Activated CD8-positive, alpha-beta memory T cell treated with anti-CD3 and anti-CD28 coated beads, Interleukin-2, amount 50 U/mL, for 48 hours (primary cell): ENCODE results near the gene RAB31.
"Not testable (repeated sequence)": the region's sequence is repeated elsewhere in the genome, so short reads cannot be mapped to it uniquely, and the experiment has no call there.

Source experiments
- DNase-seq: peaks from one replicate; pipeline ENCODE4 v3.0.0-alpha.2; 2020

Gene RAB31

GRCh38 chr18:9708057-9708433 lies at the start of gene RAB31:
RAB31 (plus strand) TSS chr18:9708301; CDS start chr18:9708406, 105 bp downstream.
- no peak for DNase-seq

GRCh38 chr18:9659499-9660375 lies 48.4 kb upstream of the RAB31 start:
- no peak for DNase-seq

- no peak for DNase-seq
Measured at GRCh38 chr18:9661564-9661963, 46.5 kb upstream of the RAB31 start.

GRCh38 chr18:9663377-9663776 lies 44.7 kb upstream of the RAB31 start:
- no peak for DNase-seq

- no peak for DNase-seq
Measured at GRCh38 chr18:9665314-9665713, 42.8 kb upstream of the RAB31 start.

GRCh38 chr18:9666548-9666947 lies 41.6 kb upstream of the RAB31 start:
- no peak for DNase-seq

GRCh38 chr18:9669016-9669415 lies 39.1 kb upstream of the RAB31 start:
- no peak for DNase-seq

- DNase-seq = no peak
Measured at GRCh38 chr18:9671214-9671613, 36.9 kb upstream of the RAB31 start.

GRCh38 chr18:9673296-9674251 lies 34.5 kb upstream of the RAB31 start:
- DNase-seq = no peak

- not testable (repeated sequence) for DNase-seq
Measured at GRCh38 chr18:9678216-9678615, 29.9 kb upstream of the RAB31 start.

- no peak for DNase-seq
Measured at GRCh38 chr18:9679125-9679524, 29.0 kb upstream of the RAB31 start.

GRCh38 chr18:9681217-9681616 lies 26.9 kb upstream of the RAB31 start:
- DNase-seq = no peak

GRCh38 chr18:9682572-9682971 lies 25.5 kb upstream of the RAB31 start:
- DNase-seq = no peak

- no peak for DNase-seq
Measured at GRCh38 chr18:9683418-9684396, 24.4 kb upstream of the RAB31 start.

- DNase-seq = no peak
Measured at GRCh38 chr18:9684881-9685614, 23.1 kb upstream of the RAB31 start.

- DNase-seq = no peak
Measured at GRCh38 chr18:9685615-9685890, 22.5 kb upstream of the RAB31 start.

- DNase-seq = no peak
Measured at GRCh38 chr18:9688036-9688741, 19.9 kb upstream of the RAB31 start.

GRCh38 chr18:9689253-9689652 lies 18.8 kb upstream of the RAB31 start:
- DNase-seq = no peak

- DNase-seq = no peak
Measured at GRCh38 chr18:9690418-9691188, 17.5 kb upstream of the RAB31 start.

- no peak for DNase-seq
Measured at GRCh38 chr18:9691235-9691634, 16.9 kb upstream of the RAB31 start.

- no peak for DNase-seq
Measured at GRCh38 chr18:9694174-9694573, 13.9 kb upstream of the RAB31 start.
